HG02623 (cell line): ENCODE measurements around the gene CCDC85C.

Experiments
- ATAC-seq: cut with Tn5 transposase; IDR thresholded peaks from one replicate; pipeline ENCODE4 v1.9.1; 2021; ENCODE audit warnings: moderate library complexity; ENCODE audit not compliant: unreplicated experiment

Gene CCDC85C

DNA sequence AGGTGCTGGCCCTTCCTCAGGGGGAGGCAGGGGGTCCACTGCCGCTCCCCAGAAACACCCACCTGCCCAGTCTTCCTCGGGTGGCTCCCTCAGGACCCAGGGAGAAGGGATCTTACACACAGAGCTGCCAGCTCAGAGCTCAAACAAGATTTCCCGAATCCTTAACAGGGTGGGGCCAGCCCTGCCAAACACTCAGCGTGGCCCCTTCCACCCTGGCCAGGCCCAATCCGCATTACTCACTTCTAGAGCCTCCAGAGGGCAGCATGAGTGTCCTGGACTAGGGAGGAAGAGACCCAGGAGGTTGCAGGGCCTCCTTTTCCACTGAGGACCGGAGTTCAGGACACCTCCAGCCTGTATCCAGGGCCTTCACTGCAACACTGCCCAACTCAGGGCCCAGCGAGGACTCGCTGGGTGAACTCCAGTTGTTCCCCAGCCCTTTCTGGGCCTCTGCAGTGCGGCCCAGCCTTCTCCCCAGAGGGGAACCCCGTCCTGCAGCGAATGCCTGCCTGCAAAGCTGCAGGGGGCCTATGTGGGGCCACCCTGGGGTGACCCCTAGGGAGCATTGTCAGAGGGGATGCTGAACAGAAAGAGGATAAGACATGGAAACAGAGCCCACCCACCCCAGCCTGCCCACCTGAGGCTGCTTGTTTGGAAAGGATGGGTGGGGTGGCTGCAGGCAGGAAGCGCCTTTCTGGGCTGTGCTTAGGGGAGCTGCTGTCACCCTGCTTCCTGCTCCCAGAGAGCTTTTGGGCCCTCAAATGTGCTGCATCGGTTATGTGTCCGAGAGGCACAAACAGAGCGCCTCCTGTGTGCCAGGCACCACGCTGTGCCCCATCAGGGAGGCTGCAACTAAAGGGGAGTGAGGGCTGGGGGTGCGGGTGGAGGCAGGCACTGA is 79.0 kb downstream of the CCDC85C start:
- ATAC-seq, result no peak

- no peak for ATAC-seq
These were observed 79.8 kb downstream of the CCDC85C start for GRCh38 chr14:99524091-99524661.

DNA sequence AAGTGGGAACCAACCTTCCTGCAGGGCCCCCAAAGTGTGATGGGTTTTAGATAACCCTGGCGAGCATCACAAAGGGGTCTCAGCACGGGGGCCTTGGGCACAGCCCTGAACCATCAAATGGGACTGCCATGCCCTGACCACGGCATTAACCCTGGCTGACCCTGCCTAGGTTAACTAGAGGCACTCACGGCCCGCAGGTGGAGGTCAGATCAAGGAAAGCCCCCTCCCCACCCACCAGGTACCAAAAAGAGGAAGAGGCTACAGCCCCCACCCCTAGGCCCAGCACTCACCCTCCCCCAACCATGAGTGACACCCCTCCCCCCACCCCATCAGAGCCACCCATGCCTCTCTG is 80.3 kb downstream of the CCDC85C start:
- no peak for ATAC-seq

DNA sequence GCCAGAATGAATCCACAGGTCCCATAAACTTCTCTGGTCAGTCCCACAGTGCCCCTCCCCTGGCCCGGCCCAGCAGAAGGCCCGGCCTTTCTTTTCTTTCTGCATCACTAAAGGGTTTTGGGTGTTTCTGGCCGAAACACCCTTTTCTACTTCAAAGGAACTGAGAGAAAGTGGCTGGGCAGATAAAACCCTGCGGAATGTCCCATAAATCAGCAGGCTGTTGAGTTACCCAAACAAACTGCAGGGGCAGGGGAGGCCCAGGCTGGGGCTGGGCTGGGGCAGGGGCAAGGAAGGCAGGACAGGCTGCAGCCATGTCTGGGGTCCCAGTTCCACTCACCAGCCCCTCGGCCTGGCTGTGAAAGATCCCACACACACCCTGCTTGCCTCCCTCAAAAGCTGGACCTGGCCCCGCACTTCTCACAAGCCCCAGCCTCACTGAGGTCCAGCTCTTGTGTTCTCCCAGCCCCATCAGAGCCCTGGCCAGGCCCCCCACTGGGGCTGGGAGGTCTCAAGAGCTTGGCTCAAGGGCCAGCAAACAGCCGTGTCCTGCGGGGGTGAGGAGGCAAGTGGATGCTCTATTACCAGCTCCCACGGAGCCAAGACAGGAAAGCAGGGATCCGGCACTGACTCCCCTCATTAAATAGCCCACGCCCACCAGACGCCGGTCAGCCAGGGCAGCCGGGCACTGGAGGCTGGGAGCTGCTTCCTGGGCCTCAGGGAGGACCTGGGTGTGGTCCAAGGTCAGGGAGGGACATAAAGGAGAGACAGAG is 80.9 kb downstream of the CCDC85C start:
- ATAC-seq, result no peak

DNA sequence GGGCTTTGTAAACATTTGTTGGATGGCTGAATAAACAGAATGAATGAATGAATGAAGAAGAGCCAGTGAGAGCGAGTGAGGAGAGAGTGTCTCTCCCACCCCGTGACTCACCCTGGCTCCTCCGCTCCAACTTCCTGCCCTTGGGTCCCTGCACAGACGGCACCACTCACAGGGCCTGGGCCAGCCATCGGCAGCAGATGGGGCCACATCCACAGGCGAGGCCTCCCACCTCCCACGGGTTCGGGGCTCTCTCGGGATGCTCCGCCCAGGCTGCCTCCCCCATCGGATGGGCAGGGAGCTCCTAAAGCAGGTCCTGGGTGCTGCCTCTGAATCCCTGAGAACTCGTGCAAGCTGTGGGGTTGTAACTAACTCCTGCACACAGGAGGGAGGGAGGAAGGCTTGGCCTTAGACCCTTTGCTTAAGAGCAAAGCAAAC is 81.5 kb downstream of the CCDC85C start:
- no peak for ATAC-seq

GRCh38 chr14:99522025-99522401 is 82.0 kb downstream of the CCDC85C start:
- ATAC-seq, result no peak

DNA sequence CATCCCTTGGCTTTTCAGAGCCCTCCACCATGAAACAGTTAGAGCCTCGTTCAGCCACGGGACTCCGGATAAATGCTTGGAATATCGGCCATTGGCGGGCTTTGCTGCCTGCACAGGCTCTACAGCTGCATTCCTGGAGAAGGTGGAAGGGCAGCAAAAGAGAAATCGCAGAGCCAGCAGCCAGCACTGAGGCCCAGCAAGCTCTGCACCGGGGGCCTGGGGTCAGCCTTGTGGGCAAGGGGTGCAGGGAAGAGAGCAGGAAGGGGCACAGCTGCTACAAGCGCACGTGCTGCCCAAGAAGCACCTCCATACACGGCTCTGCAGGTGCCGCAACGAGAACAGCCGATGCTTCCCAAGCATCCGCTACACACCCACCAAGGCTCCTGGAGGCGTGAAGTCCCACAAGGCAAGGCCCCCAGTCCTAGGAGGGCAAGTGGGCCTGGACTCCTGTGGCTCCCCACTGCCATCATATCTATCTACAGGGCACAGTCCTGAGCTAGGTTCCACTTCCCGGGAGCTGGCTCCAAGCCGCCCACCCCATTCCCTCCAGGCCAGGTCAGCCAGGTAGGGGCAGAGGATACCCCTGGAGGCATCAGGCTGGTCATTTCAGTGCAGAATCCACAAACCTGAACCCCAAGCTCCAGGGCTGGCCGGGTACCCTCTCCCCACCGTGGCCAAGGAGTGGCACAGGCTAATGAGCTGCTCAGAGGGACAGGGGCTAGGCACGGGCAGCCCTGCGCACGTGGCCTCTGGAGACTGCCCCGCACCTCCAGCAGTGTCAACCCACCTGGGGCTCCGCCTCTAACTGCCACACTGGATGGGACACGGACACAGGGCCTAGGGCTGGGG is 82.6 kb downstream of the CCDC85C start:
- ATAC-seq, result no peak

DNA sequence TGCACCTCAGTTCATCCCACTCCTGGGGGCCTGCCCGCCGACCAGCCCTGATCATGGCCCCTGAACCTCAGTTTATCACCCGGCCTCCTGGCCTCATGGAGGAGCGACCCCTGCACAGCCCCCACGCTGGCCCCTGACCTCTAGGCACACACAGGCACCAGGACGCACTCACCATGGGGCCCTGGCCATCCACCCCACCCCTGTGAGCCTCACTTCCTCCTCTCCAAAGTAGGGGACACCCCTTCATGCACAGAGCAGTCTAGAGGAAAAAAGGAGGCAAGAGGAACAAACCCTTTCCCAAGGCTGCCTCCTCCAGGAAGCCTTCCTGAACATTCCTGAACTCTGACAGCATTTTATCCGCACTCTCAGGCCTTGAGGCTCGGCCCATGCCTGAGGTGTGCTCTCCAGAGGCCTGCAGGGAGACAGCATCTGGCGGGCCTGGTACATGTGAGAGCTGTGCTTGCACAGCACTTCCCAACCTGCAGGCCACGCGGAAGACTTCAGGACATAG is 83.4 kb downstream of the CCDC85C start:
- ATAC-seq, result no peak

- no peak for ATAC-seq
These were observed 84.0 kb downstream of the CCDC85C start for GRCh38 chr14:99519931-99520421.

DNA sequence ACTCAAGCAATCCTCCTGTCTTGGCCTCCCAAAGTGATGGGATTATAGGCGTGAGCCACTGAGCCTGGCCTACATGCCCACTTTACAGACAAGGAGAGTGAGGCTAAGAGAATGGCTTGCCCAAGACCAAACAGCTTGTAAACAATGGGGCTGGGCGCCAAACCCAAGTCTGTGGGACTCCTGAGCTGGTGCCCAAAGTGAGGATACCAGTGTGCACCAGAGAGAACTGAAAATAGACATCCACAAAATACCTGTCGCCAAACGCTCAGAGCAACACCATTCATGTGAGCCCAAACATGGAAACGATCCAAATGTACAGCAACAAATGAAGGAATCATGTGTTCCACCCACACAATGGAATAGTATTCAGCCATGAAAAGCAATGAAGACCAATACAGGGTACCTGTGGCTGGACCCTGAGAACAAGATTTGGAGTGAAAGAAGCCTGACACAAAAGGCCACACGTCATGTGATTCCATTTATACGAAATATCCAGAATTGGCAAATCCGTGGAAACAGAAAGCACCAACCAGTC is 84.6 kb downstream of the CCDC85C start:
- ATAC-seq, result no peak

DNA sequence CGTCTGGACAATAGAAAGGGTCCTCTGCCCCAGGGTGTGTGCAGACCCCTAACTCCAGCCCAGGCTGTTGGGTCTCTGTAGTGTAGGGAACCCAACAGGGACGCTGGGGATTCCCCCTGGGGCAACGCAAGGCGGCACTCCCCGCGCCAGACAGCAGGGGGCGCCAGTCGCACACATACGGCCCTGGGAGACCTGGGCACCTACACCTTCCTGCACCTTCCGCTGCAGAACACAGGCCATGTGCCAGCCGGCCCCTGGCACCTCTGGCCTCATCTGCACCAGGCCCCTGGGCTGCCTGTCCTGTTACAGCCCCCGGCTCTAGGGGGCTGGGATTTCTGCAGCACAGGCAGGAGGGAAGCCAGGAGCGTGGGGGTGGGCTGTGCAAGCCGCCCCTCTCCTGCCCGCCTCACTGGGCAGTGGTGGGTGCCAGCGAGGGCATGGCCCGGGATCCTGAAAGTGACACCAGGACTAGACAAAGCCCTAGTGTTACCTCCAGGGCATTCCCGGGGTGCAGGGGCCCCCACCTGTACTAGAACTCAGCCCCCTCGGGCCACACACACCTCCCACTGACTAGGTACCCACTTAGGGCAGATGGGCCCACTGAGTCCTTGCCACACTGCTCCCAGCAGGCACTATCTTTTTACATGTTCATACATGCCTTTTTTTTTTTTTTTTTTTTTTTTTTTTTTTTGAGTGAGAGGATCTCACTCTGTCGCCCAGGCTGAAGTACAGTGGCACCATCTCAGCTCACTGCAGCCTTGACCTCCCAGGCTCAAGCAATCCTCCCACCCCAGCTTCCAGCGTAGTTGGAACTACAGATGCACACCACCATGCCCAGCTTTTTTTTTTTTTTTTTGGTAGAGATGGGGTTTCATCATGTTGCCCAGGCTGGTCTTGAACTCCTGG is 85.3 kb downstream of the CCDC85C start:
- ATAC-seq, result peak; percentile 47

- ATAC-seq, result no peak
These were observed 86.2 kb downstream of the CCDC85C start for GRCh38 chr14:99517643-99518381.

- ATAC-seq, result no peak
These were observed 87.0 kb downstream of the CCDC85C start for GRCh38 chr14:99516871-99517642.

DNA sequence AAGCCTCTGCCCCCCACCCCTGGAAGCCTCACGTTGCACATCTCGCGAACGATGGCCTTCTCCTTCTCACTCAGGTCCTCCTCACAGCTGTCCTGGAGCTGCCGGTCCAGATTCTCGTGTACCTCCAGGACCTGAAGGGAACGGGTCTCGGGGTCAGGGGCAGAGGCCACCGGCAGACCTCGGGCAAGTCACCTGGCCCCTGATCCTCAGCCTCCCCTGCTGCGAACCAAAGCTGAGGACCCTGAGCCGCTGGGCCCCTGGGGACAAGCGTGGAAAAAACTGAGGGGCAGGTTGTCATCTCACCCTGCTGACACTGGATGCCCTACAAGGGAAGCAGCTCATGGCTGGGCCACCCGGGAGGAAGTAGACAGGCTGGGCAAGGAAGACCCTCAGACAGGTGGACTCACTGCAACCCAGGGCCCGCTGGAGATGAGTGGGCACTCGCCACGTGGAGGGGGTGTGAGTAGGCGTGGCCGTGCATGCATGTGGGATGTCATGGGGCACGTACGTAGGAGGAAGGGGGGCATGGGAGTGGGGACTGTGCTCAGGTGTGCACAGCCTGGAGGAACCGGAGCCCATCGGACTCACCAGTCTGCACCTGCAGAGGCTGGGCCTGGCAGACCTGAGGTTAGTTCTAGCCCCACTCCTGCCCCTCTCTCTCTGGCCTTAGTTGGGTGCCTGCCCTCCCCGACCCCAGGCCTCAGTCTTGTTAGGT is 87.7 kb downstream of the CCDC85C start:
- ATAC-seq, result no peak

GRCh38 chr14:99515301-99516155 is 88.5 kb downstream of the CCDC85C start:
- no peak for ATAC-seq
